SK-N-SH (cell line): ENCODE data around the gene MYO1C. TPM values are rescaled to one million over a fixed set of nuclear protein-coding genes. Genes with fewer than 3 reads are reported as not detected.

ENCODE experiments used
- CTCF ChIA-PET: fragments of 300-600, 350-600 bp; formaldehyde crosslinking; extraction: SDS; loops from one replicate; lab custom pipeline; 2021; lab: Yijun Ruan, JAX
- POLR2A ChIA-PET: fragments of 350-600 bp; sonication (Branson Sonifier 250); formaldehyde crosslinking; extraction: SDS; loops from one replicate; lab custom pipeline; 2020; ENCODE audit warnings: antibody characterized with exemption, inconsistent platforms; lab: Yijun Ruan, JAX
- DNase-seq: peaks from one replicate; pipeline ENCODE4 v3.0.0; 2012
- H2AFZ ChIP-seq: fragments of 200-600 bp; sonication (generic); 2 replicates; pipeline ENCODE4 v1.8.1; 2016; ENCODE audit warnings: antibody characterized with exemption, mild to moderate bottlenecking, low read depth
- H3F3A ChIP-seq: fragments of 200-600 bp; sonication (generic); replicated peaks from 2 replicates; pipeline ENCODE3; 2016; ENCODE audit warnings: antibody characterized with exemption, mild to moderate bottlenecking; ENCODE audit not compliant: insufficient read depth
- H3K27ac ChIP-seq, 2 experiments: fragments of 200-500 bp in 1 of 2; fragments of 200-600 bp in 1 of 2; sonication (Bioruptor generic) in 1 of 2; sonication (generic), shearing (Covaris generic) in 1 of 2; 2 replicates each; pipeline versions ENCODE4 v1.5.1 to v1.6.1; 2014 to 2016; ENCODE audit warnings: low read depth in 2 of 2, inconsistent platforms in 1 of 2, low read length in 1 of 2, mild to moderate bottlenecking in 1 of 2, mixed read lengths in 1 of 2
- H3K27me3 ChIP-seq: fragments of 200-600 bp; sonication (generic), shearing (Covaris generic); 2 replicates; pipeline ENCODE4 v1.6.1; 2016; ENCODE audit warnings: mixed run types; ENCODE audit not compliant: insufficient read depth
- H3K36me3 ChIP-seq, 2 experiments: fragments of 200-500 bp in 1 of 2; fragments of 200-600 bp in 1 of 2; sonication (Bioruptor generic) in 1 of 2; sonication (generic) in 1 of 2; replicated peaks in 1 of 2; 2 replicates each; pipeline versions ENCODE3 to v1.5.1; 2014 to 2016; ENCODE audit warnings: low read length in 1 of 2, mild to moderate bottlenecking in 1 of 2; ENCODE audit not compliant: insufficient read depth in 2 of 2, control insufficient read depth in 1 of 2
- H3K4me1 ChIP-seq, 2 experiments: fragments of 200-500 bp in 1 of 2; fragments of 200-600 bp in 1 of 2; sonication (Bioruptor generic) in 1 of 2; sonication (generic), shearing (Covaris generic) in 1 of 2; 2 replicates each; pipeline versions ENCODE4 v1.5.1 to v1.6.1; 2014 to 2016; ENCODE audit warnings: low read depth in 1 of 2, low read length in 1 of 2, mixed run types in 1 of 2; ENCODE audit not compliant: insufficient read depth in 2 of 2, control insufficient read depth in 1 of 2
- H3K4me2 ChIP-seq: fragments of 200-600 bp; sonication (generic), shearing (Covaris generic); 2 replicates; pipeline ENCODE4 v1.6.1; 2017; ENCODE audit warnings: mixed run types
- H3K4me3 ChIP-seq, 2 experiments: fragments of 200-500 bp in 1 of 2; fragments of 200-600 bp in 1 of 2; sonication (Bioruptor generic) in 1 of 2; sonication (generic), shearing (Covaris generic) in 1 of 2; 2 replicates each; pipeline versions ENCODE4 v1.5.1 to v1.8.1; 2014 to 2016; ENCODE audit warnings: low read depth in 2 of 2, inconsistent platforms in 1 of 2, low read length in 1 of 2, mild to moderate bottlenecking in 1 of 2, mixed read lengths in 1 of 2, moderate library complexity in 1 of 2
- H3K79me2 ChIP-seq: fragments of 200-600 bp; sonication (generic); 2 replicates; pipeline ENCODE4 v1.8.1; 2017; ENCODE audit warnings: mild to moderate bottlenecking; ENCODE audit not compliant: insufficient read depth
- H3K9ac ChIP-seq: fragments of 200-600 bp; sonication (generic); 2 replicates; pipeline ENCODE4 v1.6.1; 2017; ENCODE audit warnings: mixed run types
- H3K9me2 ChIP-seq: fragments of 200-600 bp; sonication (generic); 2 replicates; pipeline ENCODE4 v1.6.1; 2017; ENCODE audit warnings: mixed run types
- H3K9me3 ChIP-seq: fragments of 200-600 bp; sonication (generic); 2 replicates; pipeline ENCODE4 v1.6.1; 2017; ENCODE audit warnings: mixed run types, mild to moderate bottlenecking, moderate library complexity
- H4K20me1 ChIP-seq: fragments of 200-600 bp; sonication (generic); 2 replicates; pipeline ENCODE4 v1.6.1; 2017; ENCODE audit warnings: mild to moderate bottlenecking, mixed run types; ENCODE audit not compliant: insufficient read depth
- CHD2 ChIP-seq: fragments of 150-350 bp; IDR thresholded peaks from 2 replicates; pipeline ENCODE4 v1.6.1; 2018; ENCODE audit warnings: low read length; ENCODE audit not compliant: partially characterized antibody
- CTCF ChIP-seq: fragments of 200-600 bp; sonication (generic); IDR thresholded peaks from 2 replicates; pipeline ENCODE4 v1.6.1; 2017; ENCODE audit warnings: antibody characterized with exemption, mild to moderate bottlenecking, moderate library complexity
- ELF1 ChIP-seq: IDR thresholded peaks from 2 replicates; pipeline ENCODE4 v1.4.0; 2012
- EP300 ChIP-seq, 2 experiments: IDR thresholded peaks; 2 replicates each; pipeline versions ENCODE4 v1.4.0 to v1.6.1; 2012; ENCODE audit warnings: borderline replicate concordance in 1 of 2, low read depth in 1 of 2, low read length in 1 of 2
- FOXJ3 ChIP-seq: sonication (generic); formaldehyde crosslinking; IDR thresholded peaks from 2 replicates; pipeline ENCODE4 v1.5.1; 2020; ENCODE audit warnings: mild to moderate bottlenecking, missing genetic modification reagents
- FOXM1 ChIP-seq: IDR thresholded peaks from 2 replicates; pipeline ENCODE4 v1.4.0; 2012; ENCODE audit warnings: low read depth, mild to moderate bottlenecking
- GABPA ChIP-seq: IDR thresholded peaks from 2 replicates; pipeline ENCODE4 v1.4.0; 2012; ENCODE audit warnings: low read depth, mild to moderate bottlenecking
- GATA2 ChIP-seq: sonication (generic); formaldehyde crosslinking; IDR thresholded peaks from 2 replicates; pipeline ENCODE4 v1.5.0; 2020; ENCODE audit warnings: mild to moderate bottlenecking, missing genetic modification reagents
- IRF3 ChIP-seq: fragments of 150-350 bp; IDR thresholded peaks from 2 replicates; pipeline ENCODE4 v1.6.1; 2016; ENCODE audit warnings: mild to moderate bottlenecking, low read depth, low read length
- MEF2A ChIP-seq: IDR thresholded peaks from 2 replicates; pipeline ENCODE4 v1.4.0; 2012; ENCODE audit warnings: low read depth, borderline replicate concordance
- MXI1 ChIP-seq: IDR thresholded peaks from 2 replicates; pipeline ENCODE4 v1.6.1; 2012; ENCODE audit warnings: mild to moderate bottlenecking, low read depth, low read length, improper control_type of control experiment
- NRF1 ChIP-seq: IDR thresholded peaks from 2 replicates; pipeline ENCODE4 v1.6.1; 2012; ENCODE audit warnings: low read depth, mild to moderate bottlenecking, low read length
- POLR2AphosphoS5 ChIP-seq: IDR thresholded peaks from 2 replicates; pipeline ENCODE4 v1.6.1; 2012; ENCODE audit warnings: low read depth, low read length
- RCOR1 ChIP-seq: fragments of 150-350 bp; IDR thresholded peaks from 2 replicates; pipeline ENCODE4 v1.6.1; 2017; ENCODE audit warnings: antibody characterized with exemption, low read length
- REST ChIP-seq: IDR thresholded peaks from 2 replicates; pipeline ENCODE4 v1.6.1; 2012; ENCODE audit warnings: mild to moderate bottlenecking, low read depth, low read length, moderate library complexity
- RFX5 ChIP-seq: IDR thresholded peaks from 2 replicates; pipeline ENCODE4 v1.6.1; 2012; ENCODE audit warnings: mild to moderate bottlenecking, improper control_type of control experiment, low read length
- RXRA ChIP-seq: IDR thresholded peaks from 2 replicates; pipeline ENCODE4 v1.4.0; 2012; ENCODE audit warnings: low read depth, mild to moderate bottlenecking, borderline replicate concordance
- SMC3 ChIP-seq: IDR thresholded peaks from 2 replicates; pipeline ENCODE4 v1.6.1; 2012; ENCODE audit warnings: low read depth, low read length, improper control_type of control experiment
- TAF1 ChIP-seq: IDR thresholded peaks from 2 replicates; pipeline ENCODE4 v1.6.1; 2012; ENCODE audit warnings: low read depth, mild to moderate bottlenecking, low read length, moderate library complexity, borderline replicate concordance
- USF1 ChIP-seq: IDR thresholded peaks from 2 replicates; pipeline ENCODE4 v1.4.0; 2012; ENCODE audit warnings: low read depth, borderline replicate concordance
- YY1 ChIP-seq: IDR thresholded peaks from 2 replicates; pipeline ENCODE4 v1.4.0; 2012; ENCODE audit warnings: low read depth, mild to moderate bottlenecking
- WGBS: methylation state at CpG from one replicate; pipeline ENCODE4 v1.1.6; 2017; ENCODE audit warnings: low lambda C conversion rate; 5-methylcytosine and 5-hydroxymethylcytosine counted together
- polyA plus RNA-seq, 3 experiments: library from polyadenylated mRNA; depleted of rRNA; stranded (reverse); fragments of >200 nt; gene quantifications; 2 replicates each; pipeline ENCODE4 v1.2.3, GENCODE V29; 2012

MYO1C gene
- polyA plus RNA-seq, 1 of the 3 experiments (the other 2 are of a cell fraction): 102 TPM

GRCh38 chr17:1485423-1486376 lies 6.8 kb downstream of the MYO1C start:
- no peaks in the 10 kb centered on the region for H4K20me1 ChIP-seq
- ChIA-PET CTCF (no interaction called here), POLR2A (no interaction called here)
- H2AFZ ChIP-seq: 0 out of 2 replicates have a peak overlapping the region, but pooled peaks have one; percentile 72
- H3K4me3 ChIP-seq: peak overlapping the region; percentile 63 to 71
- TF ChIP-seq ELF1: peak; percentile 70
- TF ChIP-seq POLR2AphosphoS5: no peak
- no peak for TF ChIP-seq FOXJ3 (CRISPR knock-in tag)
- no peak for TF ChIP-seq USF1
- no peak for TF ChIP-seq MEF2A
- TF ChIP-seq NRF1: no peak
- 0 out of 2 replicates have a peak, but pooled peaks have one; percentile 31 for TF ChIP-seq TAF1
- no peak for TF ChIP-seq CHD2
- TF ChIP-seq RXRA: no peak
- TF ChIP-seq IRF3: no peak
- no peak for TF ChIP-seq CTCF
- TF ChIP-seq REST: no peak
- TF ChIP-seq EP300 (IDR thresholded peaks at IDR 0.05; ENCODE audit: borderline replicate concordance in 1 of 2, low read depth in 1 of 2, low read length in 1 of 2): no peak
- TF ChIP-seq MXI1: no peak
- no peak for TF ChIP-seq SMC3
- no peak for TF ChIP-seq RFX5
- no peak for TF ChIP-seq YY1
- peak; percentile 52; the same call in 1 of the 2 replicates for TF ChIP-seq GABPA
- TF ChIP-seq RCOR1: no peak
- TF ChIP-seq GATA2 (CRISPR knock-in tag): no peak
- TF ChIP-seq FOXM1: no peak
- peaks cover 15% of the 10 kb centered on the region for H3F3A ChIP-seq
- no peaks in the 10 kb centered on the region for H3K9me2 ChIP-seq
- H3K79me2 ChIP-seq: peaks cover 74% of the 10 kb centered on the region
- peak overlapping the region; percentile 88 for H3K9ac ChIP-seq
- H3K4me2 ChIP-seq: peak overlapping the region; percentile 95
- H3K9me3 ChIP-seq: no peaks in the 10 kb centered on the region
- peaks cover 16 to 25% of the 10 kb centered on the region in 2 experiments; a peak in 2 of 4 replicates for H3K4me1 ChIP-seq
- 9% methylated on average over 29 of the region's 127 CpGs for WGBS
- H3K36me3 ChIP-seq: peaks cover 17 to 21% of the 10 kb centered on the region in 2 experiments
- no peaks in the 10 kb centered on the region for H3K27me3 ChIP-seq
- peak; percentile 88 for DNase-seq
- peak overlapping the region; percentile 64 to 68 for H3K27ac ChIP-seq
